Astrocyte of the spinal cord (primary cell): Measurements from ENCODE around the gene CHN2.

Source experiments
- DNase-seq: peaks from one replicate; pipeline ENCODE4 v3.0.0; 2011; ENCODE audit warnings: low read depth, low spot score
- H3K4me3 ChIP-seq: 2 replicates; pipeline ENCODE4 v1.5.1; 2011; ENCODE audit warnings: low read depth, mild to moderate bottlenecking, low read length, moderate library complexity
- CTCF ChIP-seq: IDR thresholded peaks from 2 replicates; pipeline ENCODE4 v1.5.1; 2012; ENCODE audit warnings: low read depth, mild to moderate bottlenecking, low read length, inconsistent platforms
- in situ Hi-C: cut with HindIII; loops from 2 replicates; pipeline ENCODE4 v1.10.0; 2017; ENCODE audit warnings: low sequenced_read_pairs

Gene CHN2

DNA sequence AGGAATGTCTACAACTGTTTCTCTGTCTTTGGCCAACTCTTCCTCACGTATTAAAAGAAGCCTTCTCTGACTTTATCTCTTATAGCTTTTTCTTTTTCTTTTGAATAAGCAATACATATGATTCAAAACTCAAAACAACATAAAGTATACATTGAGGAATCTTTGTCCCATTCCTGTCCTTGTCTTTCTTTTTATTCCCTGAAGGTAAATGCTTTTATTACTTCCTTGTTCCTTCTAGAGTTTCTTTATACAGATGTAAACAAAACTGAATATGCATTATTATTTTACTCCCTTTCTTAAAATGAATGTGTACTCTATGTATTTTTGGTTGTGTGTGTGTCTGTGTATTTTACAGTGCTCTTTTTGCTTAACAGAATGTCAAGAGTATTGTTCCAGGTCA, 170.1 kb downstream of the CHN2 start:
- in situ Hi-C loops = no loop called here
- H3K4me3 ChIP-seq = no peak overlapping the region
- no peak for TF ChIP-seq CTCF
- DNase-seq = no peak

GRCh38 chr7:29365423-29365822, 170.8 kb downstream of the CHN2 start:
- no peak for DNase-seq
- TF ChIP-seq CTCF = no peak
- in situ Hi-C loops = no loop called here
- no peak overlapping the region for H3K4me3 ChIP-seq

DNA sequence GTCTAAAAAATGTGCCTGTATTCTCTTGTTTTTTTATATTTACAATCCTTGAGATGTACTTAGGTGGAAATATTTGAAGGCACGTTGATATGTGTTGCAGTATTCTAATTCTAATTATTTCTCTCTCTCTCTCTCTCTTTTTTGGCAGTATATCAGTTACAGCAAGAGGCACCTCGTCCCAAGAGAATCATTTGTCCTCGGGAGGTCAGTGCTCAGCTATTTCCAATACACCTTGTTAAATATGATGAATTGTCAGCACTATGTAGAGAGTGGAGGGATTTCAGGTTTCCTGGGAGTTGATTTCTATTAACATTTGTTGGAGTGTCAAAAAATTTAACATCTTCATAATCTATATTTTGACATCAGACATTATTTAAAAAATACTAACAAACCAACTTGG, 173.2 kb downstream of the CHN2 start:
- in situ Hi-C loops = no loop called here
- no peak for DNase-seq
- H3K4me3 ChIP-seq = no peak overlapping the region
- TF ChIP-seq CTCF = no peak

DNA sequence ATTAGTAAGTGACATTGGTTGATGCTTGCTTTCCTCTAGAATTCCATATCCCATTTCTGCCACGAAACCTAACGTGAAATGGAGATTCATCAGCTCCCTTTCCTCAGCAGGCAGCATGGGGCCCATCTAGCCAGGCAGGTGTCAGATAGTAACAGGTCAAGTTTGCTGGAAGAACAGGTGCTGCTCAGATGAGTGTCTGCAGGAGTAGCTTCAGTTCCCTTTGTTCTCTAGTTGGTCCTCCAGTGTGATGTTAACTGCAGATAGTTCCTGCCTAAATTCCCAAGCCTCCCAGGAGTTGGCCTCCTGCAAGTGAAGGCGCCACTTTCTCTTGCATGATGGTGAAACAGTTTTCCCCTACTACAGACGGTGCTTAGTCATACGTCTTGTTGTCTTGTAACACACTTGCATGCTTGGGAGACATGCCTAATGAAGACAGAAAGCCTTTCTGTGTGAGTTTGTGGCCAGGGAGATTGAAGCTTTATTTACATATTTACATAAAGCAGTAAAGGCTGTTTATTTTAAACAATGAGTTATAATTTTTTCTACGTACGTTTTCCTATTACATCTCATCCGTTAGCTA, 175.4 kb downstream of the CHN2 start:
- no peak overlapping the region for H3K4me3 ChIP-seq
- DNase-seq = no peak
- in situ Hi-C loops = no loop called here
- no peak for TF ChIP-seq CTCF

DNA sequence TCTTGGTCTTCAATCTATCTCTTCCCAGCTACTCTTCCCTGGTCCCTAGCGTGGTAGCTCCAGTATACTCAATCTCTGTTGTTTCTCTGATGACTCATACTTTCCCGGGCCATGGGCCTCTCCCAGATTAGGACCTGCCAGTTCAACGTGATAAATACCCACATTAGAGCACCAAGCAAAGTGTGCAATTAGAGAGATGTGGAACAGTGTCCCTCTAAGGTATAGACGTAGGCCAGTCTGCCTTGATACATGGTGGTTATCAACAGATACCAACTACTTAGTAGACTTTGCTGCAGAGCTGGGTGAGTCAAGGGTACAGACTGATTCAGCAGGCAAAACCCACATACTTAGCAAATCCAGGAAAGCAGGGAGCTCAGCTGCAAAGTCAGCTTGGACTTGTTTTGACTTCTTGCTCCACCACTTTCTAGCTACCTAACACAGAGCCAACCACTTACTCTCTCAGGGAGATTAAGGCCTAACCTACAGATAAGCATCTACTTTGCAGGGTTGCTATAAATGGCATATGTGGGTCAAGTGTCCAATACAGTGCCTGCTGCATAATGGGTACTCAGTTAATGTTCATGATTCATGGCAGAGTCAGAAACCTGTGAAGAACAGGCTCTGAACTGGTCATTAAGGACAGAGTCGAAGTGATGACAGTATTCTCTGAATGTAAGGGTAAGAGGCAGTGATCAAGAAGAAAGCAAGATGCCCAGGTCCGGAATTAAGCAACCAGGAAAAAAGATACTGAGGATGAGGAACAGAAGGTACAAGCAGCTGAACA, 176.1 kb downstream of the CHN2 start:
- no peak for TF ChIP-seq CTCF
- DNase-seq = peak; percentile 21
- in situ Hi-C loops = no loop called here
- no peak overlapping the region for H3K4me3 ChIP-seq

- no peak for DNase-seq
- H3K4me3 ChIP-seq = no peak overlapping the region
- in situ Hi-C loops = no loop called here
- no peak for TF ChIP-seq CTCF
Observed at GRCh38 chr7:29371472-29371871, 176.9 kb downstream of the CHN2 start.
